GM19035 (cell line): Measurements from ENCODE around the gene KDM4B.

Experiments
- ATAC-seq: cut with Tn5 transposase; IDR thresholded peaks from one replicate; pipeline ENCODE4 v1.9.1; 2021; ENCODE audit not compliant: unreplicated experiment

Gene KDM4B

DNA sequence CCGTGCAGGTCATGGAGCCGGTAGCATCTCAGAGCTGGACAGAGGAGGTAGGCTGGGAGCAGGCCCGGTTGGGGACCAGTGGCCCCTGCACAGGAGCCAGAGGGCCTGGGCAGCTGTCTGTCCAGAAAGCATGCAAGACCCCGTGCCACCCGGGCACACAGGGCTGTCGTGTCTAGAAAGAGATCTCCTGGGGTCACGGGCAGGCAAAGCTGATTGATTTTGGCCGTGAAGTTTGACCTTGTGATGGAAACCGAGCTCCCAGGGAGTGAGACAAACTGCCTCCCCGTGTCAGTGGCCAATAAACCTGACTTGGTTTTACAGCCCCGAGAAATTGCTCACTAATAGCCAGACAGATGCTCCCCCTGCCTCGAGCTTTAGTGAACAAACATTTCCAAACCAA lies 98.8 kb downstream of the KDM4B start:
- no peak for ATAC-seq

- ATAC-seq, result no peak
These were observed 99.5 kb downstream of the KDM4B start for GRCh38 chr19:5068233-5069072.

DNA sequence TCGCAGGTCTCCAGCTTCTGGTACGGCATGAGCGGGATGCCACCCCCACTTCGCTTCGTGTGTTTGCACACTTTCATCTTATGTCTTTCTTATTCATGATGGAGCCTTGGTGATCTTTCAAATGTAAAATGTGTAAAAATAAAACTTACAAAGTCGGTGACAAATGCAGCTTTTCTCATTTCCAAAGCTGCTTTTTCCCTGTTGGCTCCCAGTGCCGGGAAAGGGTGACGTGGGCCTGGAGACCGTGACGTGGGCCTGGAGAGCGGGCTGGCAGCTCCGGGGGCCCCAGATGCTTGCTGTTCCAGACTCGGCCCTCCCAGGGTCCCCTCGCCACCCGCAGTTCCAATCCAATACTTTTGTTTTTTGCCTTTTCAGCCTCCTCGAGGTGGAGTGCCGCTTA lies 101.4 kb downstream of the KDM4B start:
- ATAC-seq, result no peak

DNA sequence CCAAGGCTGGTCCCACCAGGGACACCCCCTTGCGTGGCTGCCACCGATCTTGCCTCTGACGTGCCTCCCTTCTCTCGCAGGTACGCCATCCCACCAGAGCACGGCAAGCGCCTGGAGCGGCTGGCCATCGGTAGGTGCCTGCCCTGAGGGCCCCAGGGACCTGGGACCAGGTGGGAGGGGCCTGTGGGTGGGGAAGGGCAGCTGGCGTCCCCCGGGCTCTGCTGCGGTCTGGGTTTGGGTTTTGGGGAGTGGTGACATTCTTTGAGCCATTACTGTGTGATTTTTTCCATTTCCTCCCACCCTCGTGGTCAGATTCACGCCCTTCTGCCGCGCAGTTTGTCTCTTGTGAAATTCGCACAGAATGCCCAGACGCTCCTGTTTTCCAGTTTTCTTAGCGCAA lies 102.0 kb downstream of the KDM4B start:
- ATAC-seq, result no peak

GRCh38 chr19:5071579-5071978 lies 102.7 kb downstream of the KDM4B start:
- no peak for ATAC-seq

GRCh38 chr19:5072115-5072514 lies 103.2 kb downstream of the KDM4B start:
- ATAC-seq, result no peak

DNA sequence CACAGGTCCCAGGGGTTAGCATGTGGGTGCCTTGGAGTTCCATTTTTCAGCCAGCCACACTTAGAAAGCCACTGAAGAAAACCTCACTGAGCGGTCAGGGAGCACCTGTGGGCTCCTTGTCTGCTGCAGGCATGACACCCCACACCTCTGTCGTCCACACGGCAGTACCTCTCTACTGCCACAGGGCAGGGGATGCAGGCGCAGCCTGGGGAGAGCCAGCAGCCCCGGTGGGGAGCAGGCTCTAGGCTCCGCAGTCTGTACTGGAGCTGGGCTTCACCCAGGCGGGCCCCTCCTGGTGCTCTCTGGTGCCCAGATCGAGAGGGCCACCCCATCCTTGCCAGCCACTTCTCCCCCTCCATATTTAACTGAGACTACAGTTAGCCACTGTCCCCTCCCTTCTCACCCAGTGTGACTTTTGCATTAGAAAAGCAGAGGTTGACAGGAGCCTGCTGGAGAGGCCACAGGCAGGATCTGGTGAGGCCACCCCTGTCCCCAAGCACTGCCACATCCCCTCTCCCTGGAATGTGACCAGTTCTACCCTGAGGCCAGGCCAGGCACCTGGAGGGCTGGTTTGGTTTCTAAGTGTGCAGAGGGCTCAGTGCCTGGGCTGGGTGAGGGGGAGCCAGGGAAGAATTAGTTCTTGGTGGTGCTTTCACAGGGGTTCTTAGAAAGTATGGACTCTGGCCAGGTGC lies 104.4 kb downstream of the KDM4B start:
- no peak for ATAC-seq

DNA sequence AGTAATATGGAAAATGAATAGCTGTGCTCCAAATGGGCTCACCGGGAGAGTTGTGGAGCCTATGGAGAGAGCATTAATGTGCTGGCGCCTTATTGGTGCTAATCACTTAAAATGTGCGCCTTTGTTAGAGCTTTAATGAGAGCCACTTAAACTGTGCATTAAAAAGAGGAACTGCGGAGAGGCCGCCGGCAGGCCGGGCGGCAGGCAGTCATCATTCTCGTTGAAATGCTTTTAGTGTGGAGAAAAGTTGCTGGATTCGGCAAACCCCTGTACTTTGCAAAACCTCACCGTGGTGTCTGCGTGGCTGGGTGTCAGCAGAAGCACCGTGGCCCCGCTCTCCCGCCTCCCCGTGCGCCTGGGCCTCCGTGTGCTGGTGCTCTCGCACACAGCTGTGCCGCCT lies 105.5 kb downstream of the KDM4B start:
- no peak for ATAC-seq

GRCh38 chr19:5074830-5075394 lies 106.0 kb downstream of the KDM4B start:
- ATAC-seq, result no peak

DNA sequence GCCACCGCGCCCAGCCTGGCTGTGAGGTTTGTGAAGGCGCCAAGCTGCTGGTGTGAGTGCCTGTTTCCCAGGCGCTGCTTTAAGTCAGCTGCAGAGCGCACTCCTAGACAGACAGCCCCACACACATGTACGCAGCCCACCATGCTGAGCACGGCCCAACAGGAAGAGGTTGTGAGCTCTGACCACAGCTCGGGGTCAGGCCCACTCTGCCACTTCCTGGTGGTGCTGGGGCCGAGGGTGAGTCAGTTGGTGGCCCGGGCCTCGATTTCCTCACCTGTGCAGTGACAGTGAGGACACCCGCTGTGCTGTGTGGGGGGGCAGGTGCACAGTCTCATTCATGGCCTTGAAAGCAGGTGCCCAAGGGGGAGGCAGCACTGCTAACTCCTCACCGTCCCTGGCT lies 106.7 kb downstream of the KDM4B start:
- ATAC-seq, result no peak

GRCh38 chr19:5076440-5077208 lies 107.7 kb downstream of the KDM4B start:
- ATAC-seq, result no peak

DNA sequence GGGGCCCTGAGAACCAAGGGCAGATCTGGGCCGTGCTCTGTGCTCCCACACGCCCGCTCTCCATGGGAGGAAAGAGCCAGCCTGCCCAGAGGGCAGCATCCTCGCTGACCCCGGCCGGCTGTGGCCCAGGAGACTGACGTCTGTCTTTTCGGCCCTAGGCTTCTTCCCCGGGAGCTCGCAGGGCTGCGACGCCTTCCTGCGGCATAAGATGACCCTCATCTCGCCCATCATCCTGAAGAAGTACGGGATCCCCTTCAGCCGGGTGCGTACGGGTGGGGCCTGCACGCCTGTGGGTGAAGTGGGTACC lies 108.2 kb downstream of the KDM4B start:
- no peak for ATAC-seq

GRCh38 chr19:5078182-5078581 lies 109.3 kb downstream of the KDM4B start:
- ATAC-seq, result no peak

GRCh38 chr19:5078666-5079065 lies 109.8 kb downstream of the KDM4B start:
- no peak for ATAC-seq

- no peak for ATAC-seq
These were observed 110.3 kb downstream of the KDM4B start for GRCh38 chr19:5079071-5079774.

DNA sequence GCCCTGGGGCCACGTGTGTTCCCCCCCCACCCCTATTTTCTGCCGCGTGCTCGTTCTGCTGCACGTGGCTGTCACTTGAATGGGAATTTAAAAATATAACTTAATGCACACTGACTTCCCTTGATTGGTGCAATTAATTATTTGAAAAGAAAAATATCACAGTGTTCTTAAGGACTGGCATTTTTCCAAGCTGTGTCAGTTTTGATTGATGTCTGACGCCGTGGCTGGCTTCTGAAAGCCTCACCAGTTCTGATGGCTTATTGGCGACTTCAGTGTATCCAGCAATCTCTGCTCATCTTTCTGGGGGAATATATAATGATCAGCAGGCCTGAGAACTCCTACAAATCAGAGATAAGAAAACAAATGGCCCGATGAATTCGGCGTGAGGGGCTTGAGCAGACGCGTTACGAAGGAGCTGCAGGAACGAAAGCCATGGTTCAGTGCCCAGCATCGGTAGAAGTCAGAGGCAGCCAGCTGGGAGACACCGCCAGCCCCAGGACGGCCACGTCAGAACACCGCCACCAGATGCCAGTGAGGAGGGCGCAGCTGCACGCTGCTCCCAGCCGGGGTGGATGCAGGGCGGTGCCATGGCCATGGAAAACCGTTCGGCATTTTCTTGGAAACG lies 111.2 kb downstream of the KDM4B start:
- no peak for ATAC-seq

DNA sequence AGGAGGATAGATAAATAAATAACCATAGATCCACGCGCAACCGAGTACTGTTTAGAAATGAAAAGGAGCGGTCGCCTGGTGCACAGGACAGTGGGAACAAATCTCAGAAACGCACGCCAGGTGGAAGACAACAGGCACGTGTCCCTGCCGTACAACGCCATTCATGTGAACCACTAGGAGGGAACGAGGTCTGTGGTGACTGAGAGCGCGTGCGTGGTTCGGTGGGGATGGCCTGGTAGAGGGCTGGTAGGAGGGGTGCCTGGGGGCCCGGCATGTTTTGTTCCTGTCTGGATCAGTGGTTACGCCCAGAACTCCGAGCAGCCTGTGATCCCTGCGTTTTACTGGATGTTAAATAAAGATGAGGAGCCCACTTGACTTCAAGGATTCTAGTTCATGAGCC lies 111.9 kb downstream of the KDM4B start:
- no peak for ATAC-seq

DNA sequence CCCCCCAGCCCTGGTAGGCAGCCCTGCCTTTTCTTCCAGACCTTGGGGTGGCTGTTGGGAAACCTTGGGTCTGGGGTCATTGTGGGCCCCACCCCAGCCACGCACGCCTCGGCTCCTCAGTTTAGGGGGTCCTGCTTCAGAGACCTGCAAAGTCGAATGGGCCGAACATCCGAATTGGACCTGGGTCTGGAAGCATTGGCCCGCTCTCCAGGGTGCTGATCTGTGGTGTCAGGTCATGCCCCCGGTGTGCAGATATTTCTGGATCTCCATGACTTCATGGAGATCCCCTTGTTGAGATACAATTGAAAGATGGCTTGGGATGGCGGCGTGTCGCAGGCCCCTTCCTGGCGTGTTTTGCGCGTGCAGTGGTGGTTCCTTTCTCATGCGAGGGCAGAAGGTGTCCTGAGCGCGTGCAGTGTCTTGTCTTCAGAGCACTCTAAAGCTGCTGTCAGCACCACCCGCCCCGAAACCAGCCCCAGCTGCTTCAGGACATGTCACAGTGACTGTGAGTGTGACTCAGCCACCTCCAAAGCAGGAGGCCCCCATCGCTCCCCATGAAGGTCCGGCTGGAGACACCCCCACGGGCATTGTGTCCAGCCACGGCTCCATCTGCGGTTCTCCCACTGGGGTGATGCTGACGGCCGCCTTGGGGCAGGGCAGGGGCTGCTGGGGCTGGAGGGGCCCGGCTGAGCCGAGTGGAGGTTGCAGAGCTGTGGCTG lies 112.7 kb downstream of the KDM4B start:
- no peak for ATAC-seq

DNA sequence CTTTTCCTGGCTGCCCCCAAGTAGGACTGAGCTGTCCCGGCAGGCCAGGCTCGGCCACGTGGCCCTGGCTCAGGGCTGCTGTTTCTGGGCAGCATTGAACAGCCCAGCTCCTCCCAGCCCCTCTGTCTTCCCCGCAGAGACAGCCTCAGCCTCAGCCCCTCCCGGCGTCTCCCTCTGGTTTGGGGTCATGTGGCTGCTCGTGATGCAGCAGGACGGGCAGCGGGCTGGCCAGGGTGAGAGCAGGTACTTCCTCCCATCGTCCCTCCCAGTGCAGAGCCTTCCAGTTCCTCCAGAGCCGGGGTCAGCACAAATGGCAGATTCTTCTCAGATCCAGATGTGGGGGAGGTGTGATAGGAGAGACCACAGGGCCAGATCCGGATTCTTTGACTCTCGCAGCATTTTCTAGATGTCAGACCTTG lies 114.6 kb downstream of the KDM4B start:
- no peak for ATAC-seq

DNA sequence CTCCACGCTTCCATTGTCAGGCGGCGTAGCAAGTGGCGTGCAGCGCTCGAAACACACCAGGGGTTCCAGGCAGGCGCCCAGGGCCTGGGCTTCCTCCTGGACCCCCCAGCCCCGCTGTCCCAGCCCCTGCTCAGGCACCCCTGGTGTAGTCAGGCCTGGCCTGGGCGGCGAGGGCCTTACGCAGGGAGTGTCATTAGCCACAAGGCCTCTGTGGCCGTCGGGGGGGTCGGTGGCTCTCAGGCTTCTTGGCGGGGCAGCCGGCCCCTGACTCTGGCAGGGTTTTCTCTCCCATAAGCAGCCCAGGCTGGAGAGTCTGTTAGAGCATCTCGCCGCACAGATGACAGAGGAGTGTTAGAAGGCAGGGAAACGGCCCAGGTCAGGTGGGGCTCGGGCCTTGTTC lies 116.7 kb downstream of the KDM4B start:
- no peak for ATAC-seq
